NK-92 treated with Interleukin-12 subunit alpha and Interleukin-12 subunit beta, amount 100 ng/mL, for 24 hours (cell line): ENCODE results near the gene KCNH5.

Experiments
- DNase-seq: peaks from one replicate; lab custom pipeline; 2025; lab: John Stamatoyannopoulos, UW

Gene KCNH5

DNA sequence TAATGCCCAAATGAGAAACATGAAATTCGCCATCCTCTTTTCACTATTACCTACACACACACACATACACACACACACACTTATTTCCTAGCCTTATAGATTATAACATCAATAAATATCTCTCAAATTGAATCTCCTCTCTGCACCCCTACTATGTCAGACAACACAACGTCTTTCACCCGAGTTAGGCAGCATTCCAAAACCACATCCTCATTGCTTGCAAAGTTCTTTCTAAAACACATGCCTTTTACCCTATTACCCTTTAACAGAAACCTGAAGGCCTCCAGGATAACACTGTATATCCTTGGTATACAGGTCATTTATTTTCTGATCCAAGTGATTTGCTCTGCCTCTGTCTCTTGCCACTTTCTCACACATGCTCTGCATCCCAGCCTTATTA lies 56.3 kb downstream of the KCNH5 start:
- DNase-seq = no peak

DNA sequence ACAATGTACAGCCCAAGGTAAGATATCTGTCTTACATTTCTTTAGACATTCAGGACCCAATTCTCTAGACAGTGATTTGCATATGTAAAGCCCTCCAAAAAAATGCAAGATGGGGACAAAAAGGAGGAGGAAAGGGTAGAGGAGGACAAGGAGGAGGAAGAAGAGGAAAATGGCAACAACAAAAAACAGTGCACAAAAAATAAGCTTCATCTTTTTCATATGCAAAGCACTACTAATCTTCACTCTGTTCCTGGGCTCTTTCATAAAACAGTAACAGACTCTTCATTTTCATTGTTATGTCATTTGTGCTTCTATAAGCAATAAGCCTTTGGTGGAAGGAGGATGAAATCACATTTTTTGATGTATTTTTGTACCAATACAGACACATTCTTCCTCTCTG lies 61.4 kb downstream of the KCNH5 start:
- DNase-seq = no peak

DNA sequence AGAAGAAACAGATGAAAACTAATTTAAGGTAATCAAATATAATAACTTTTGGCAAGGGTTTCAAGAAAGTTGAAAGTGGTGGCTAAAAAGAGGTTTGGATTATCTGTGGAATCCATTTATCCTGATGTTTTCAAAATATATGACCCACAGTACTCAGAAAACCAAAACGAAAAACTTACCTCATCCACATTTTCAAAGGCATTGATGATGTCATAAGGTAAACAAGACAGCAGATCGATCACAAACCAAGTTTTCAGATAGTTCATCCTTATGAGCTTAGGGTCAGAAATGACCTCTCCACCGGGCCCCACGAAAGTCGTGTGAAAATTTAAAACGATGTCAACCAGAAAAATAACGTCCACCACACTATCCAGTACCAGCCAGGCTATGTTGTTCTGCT lies 64.6 kb downstream of the KCNH5 start:
- no peak for DNase-seq

DNA sequence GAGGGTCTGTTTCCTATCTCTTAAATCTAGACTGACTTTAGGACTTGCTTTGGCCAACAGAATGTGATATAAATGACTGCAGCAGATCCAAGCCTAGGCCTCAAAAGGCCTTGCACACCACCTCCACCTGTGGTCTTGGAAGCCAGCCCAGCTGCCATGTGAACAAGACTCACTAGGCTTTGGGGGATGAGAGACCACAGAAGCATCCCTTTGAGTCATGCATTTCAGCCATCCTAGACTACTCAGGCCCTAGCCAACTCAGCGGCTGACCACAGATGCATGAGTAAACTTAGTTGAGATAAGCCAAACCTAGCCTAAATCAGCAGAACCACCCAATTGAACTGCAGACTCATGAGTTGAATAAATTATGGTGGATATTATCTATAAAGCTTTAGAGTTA lies 87.7 kb downstream of the KCNH5 start:
- no peak for DNase-seq

DNA sequence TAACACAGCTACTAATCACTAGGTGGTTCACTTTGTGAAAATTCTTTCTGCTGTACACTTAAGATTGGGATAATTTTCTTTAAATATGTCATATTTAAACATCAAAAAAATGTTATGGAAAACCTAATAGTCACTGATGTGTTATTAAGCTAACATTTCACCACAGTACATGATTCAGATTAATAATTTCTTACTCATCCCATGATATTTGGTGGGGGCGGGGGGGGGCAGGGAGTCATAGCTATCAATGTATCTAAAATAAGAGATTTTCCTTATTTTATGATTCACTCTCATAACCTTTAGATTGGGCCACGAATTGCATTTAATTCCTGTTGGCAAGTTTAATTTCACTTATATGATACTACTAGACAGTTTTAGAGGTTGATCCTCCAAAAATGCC lies 88.8 kb downstream of the KCNH5 start:
- DNase-seq = no peak

DNA sequence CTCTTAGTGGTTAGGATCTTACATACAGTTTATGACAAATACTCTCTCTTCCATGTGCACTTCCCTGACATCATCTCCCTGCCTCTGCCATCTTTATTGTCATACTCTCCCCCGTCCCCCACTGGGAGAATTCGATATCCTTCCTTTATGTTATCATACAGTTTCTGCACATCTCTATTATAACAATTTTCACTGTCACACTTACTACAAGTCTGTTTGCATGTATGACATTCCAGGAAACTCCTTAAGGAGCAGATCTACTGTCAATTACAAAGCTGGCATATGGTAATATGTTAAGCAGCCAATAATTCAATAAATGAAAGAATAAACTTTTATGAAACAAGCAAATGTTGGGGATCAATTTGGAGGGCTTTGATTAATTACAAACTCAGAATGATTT lies 91.1 kb downstream of the KCNH5 start:
- no peak for DNase-seq

DNA sequence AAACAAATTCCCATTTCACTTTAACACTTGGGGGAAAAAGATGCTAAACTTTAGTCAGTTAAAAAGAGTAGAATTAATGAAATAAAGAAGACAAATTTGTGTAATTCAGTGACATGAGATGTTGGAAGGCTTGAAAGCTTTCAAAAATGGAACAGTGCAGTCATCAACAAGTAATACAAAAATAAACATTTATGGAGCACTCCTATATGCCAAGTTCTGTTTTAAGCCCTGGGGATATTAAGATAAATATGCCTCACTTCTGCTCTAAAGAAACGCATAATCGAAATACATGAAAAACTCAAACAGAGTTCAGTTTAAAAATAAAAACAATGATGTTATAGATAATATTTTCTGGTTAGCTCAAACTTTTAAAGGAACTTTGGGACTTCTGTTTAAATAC lies 93.0 kb downstream of the KCNH5 start:
- DNase-seq = no peak

DNA sequence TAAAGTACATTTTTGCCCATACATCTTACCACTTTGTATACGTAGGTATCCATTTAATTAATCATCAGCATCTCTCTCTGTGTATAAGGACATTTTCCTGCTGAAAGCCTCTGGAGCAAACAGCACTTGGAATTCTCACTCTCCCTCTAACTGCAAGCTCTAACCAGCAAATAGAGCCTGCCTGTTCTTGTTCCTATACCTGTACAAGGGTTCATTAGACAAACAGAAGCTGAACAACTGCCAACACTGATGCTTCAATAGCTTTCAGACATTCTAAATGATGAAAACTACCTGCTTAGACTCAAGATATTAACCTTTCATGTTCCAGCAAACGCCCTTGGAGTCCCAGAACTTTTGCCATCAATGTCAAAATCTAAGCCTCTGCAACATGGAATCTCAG lies 98.0 kb downstream of the KCNH5 start:
- no peak for DNase-seq

DNA sequence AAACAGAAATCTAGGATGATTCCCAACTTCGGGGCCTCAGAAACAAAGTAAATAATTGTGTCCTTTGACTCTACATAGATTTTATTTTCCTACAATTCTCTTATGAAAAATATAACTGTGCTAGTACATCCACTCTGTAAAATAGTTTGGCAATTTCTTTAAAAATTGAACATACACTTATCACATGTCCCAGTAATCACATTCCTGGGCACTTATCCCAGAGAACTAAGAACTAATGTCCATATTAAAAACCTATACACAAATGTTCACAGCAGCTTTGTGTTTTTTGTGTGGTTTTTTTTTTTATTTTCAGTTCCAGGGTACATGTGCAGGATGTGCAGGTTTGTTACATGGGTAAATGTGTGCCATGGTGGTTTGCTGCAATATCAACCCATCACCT lies 99.0 kb downstream of the KCNH5 start:
- DNase-seq = no peak

DNA sequence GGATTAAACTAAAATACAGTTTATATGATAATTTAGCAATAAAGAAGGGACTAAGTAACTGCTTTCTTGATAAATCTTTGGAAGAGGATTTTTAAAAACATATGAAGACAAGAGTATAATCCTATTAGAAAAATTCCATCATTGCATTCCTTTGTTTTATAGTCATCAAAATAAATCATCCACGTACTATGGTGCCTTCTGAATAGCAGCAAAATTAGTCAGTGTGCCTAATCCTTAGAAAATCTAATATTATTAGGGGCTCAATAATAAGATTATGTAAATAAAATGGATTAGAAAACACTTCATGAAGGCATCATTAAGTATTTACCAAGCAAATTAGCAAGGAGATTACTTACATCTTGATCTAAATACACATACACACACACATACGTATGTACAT lies 102.1 kb downstream of the KCNH5 start:
- no peak for DNase-seq

DNA sequence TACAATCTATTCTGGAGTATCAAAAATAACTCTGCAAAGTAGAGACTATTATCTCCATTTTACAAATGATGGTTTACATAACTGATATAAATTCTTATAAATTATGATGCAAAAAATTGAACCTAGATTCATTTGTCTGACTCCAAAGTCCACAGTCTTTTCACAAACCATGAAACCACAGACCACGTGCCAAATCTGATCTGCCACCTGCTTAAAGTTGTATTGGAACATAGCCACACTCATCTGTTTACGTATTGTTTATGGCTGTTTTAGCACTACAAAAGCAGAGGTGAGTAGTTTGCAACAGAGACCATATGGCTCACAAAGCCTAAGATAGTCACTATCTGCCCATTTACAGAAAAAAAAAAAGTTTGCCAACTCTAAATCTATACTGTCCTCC lies 105.3 kb downstream of the KCNH5 start:
- no peak for DNase-seq

DNA sequence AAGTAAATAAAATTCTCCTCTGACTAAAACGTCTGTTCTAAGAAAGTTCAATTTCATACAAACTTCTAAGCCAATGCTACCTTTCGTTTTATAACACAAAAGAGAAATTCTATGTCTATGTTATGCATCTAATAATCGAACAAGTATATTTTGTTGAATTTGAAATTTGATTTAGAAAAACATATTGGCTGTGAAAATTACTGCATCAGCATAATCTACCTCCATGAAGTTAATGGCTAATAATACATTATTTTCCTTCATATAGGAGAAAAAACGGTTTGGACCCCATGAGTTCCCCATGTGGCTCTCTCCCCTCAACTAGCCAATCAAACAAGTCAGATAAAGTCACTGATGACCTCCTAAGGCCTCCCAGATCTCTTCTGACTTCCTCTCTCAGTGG lies 106.5 kb downstream of the KCNH5 start:
- no peak for DNase-seq

DNA sequence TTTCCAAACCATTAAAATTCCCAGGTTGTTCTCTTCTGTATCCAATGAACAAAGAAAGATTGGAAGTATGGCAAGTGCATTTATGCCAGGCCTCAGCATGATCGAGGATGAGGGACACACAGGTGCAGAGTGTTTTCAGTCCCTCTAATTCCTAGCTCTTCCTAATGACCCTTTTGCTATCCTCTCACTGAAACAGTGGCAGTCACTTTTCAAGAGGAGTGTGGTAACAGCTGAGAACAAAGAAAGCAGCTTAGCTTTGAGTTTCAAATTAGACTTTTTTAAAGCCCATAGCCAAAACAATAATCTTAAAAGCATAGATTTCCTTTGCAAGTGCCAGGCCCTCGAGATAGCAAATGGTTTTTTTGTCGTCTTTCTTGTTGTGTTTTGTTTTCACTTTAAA lies 110.8 kb downstream of the KCNH5 start:
- no peak for DNase-seq

DNA sequence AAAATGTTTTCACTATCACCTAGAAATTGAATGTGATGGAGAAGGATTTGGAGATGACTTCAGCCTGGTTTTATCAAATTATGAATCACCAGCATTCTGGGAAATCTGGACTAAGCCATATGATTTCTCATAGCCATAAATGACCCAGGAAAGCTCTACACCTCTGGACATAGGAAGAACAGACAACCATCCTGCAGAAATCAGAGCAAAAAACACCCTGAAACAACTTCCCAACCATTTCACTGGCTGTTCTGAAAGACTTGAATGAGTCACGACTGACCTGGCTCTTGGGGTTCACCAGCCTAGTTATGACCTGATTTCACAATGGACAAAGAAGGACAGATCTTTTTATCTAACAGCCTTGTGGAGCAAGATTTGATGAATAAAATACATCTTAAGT lies 123.8 kb downstream of the KCNH5 start:
- no peak for DNase-seq

DNA sequence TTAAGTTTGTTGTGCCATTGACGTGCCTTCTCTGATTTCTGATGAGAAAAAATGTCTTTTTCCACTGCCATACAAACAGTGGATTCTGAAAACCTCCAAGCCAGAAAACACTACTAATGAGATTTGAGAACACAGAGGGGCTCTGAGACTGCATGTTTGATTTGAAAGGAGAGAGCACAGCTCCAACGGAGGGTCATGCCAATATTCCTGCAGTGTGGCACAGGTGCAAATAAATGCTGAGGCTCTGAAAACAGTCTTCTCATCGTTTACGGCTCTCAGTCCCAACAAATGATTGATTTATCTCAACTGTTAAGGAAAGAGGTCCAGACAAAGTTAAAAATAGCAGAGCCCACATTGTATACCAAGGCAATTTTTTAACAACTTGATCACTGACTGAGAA lies 128.7 kb downstream of the KCNH5 start:
- no peak for DNase-seq

DNA sequence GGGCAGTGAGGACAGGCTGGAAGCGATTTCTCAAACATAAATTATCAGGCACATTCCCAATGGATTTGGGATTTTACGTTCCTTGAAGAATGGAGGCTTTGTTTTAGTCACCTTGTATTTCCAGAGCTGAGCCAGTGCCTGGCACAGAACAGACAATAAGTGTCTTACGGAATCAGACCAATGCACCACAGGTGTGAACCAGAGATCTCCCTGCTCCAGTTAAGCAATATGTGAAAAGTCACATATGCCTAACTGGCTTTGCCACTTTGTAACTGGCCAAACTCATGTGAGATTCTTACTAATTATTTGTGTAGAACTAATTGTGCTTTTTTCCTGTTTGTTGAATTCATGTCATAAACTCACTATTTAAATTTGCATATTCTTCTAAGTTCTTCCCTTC lies 130.4 kb downstream of the KCNH5 start:
- no peak for DNase-seq

DNA sequence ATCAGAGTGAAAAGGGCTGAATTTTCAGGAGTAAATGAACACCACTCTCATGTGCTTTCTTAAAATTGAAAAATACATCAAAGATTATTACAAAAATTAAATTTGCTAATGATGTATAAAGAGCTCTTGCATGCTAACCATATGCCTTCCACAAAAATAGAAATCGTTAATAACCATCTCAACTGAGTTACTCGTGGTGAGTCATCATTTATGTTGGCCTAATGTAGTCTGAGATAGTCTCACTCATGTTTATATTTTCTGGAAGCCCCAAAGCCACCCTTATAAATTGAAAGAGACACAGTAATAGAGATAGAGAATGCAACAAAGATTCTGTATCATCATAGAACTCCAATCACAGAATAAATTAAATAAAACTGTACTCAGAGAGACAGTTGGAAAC lies 131.2 kb downstream of the KCNH5 start:
- no peak for DNase-seq

DNA sequence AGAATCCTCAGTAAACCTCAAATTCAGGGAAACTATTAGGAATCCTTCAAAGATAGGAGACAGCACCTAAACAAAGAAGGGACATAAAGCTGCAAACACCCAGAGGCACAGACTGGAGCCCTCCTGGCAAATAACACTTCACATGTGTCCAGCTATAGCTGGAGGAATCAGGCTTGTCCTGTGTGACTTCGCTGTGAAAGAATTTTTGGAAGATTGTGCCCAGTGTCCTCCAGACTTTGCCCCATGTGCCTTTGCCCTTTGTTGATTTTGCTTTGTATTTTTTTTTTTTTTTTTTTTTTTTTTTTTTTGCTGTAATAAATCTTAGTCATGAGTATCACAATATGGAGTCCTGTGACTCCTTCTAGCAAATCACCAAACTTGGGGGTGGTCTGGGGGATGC lies 136.8 kb downstream of the KCNH5 start:
- DNase-seq = no peak

DNA sequence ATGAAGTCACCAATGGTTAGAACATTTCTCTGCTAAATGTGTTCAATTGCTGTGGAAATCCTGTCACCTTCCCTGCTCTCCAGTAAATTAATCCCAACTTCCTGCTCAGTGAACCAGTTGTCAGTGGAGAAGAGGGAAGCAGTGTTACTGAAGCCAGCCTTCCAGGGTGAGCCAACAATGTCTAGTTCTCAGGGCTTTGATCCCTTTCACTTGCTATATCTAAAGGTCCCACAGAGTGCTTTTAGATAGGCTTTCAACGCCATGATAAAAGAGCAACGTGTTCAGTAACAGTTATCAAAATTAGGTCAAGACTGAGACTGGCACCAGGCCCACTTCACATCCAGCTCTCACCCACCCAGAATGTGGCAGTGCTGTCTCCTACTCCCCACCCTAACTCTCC lies 139.7 kb downstream of the KCNH5 start:
- DNase-seq = no peak

DNA sequence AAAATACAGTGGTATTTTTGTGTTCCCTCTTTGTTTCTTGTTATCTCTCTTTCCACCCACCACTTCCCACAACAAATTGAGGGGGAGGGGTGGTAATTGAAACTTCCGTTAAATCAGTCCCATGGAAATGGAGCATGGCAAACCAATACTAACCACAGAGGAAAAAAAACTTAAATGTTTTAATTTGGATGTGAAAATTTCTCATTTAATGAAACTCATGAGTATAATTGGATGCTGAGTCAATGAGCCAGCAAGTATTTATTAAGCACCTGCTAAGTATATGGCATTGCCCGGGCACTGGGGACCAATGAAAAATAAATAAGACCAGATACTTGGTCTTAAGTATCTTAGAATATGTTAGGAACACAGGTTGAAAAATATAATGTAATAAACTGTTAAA lies 147.5 kb downstream of the KCNH5 start:
- no peak for DNase-seq

DNA sequence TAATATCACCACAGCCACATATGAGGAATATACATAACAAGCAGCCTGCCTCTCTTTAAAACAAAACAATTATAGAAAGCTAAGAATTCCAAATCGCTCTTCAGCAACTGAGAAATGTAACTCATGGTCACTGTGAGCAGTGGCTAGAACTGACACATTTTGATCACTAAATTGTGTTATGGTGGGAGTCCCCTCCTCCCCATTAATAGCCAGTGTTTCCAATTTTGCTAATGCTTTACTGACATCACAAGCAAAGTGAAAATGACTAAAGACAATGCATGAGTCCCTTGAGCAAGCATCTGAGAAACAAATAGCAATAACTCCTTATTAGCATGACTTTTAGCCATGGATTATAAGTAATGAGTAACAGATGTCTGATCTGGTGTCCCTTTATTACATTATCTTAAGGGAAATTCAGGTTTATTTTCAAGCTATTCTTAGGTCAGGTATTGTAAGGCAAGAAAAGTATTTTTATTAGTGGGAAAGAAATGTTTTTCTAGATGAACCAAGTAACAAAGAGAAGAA lies 148.3 kb downstream of the KCNH5 start:
- DNase-seq = no peak

DNA sequence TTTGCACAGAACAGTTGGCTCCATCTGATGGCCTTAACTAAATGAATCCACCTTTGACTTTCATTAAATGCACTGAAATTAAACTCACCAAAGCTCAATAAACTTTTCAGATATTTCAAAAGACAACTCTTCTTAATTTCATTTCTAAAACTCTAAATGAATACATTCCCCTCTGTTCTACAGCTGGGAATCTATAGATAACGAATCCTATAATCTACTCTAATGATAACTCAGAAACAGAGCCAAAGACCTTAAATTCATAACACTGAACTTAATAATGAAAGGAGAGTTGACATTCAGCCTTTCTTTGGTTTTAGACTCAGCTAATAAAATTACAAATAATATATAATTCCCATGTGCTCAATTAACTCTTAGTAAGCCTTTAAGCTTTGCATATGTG lies 150.5 kb downstream of the KCNH5 start:
- DNase-seq = no peak

DNA sequence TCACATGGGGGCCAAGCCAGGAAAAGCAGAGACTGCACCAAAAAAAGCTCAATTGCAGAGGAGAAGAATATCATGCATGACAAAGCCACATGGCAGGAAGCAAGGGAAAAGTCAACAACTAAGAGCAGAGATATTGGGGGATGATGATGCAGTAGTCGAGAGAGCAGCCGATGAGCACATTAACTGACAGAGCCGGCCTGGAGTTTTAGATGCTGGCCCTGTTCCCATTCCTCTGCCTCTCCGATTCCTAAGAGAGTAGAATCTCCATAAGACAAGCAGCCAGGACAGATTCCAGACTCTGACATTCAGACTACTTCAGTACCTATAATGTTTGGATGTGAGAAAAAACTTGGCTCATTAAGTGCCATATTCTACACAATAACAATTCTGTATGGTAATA lies 155.9 kb downstream of the KCNH5 start:
- no peak for DNase-seq

DNA sequence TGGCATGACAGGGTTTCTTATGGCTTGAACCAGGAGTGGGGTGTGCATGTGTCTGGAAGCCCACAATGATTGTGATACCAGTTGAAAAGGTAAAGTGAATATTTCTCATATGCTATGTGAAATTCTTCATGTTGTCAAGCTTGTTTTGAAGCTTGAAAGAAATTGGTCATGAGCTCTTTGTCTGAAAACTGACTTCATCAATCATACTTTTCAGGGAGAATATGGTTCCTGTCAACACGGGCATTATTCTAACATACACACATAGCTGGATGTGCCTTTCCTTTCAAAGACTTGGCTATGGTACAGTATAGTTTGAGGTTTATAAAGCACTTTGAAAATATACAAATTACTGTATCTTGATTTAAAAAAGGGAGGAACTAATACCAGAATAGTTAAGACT lies 158.8 kb downstream of the KCNH5 start:
- DNase-seq = no peak

DNA sequence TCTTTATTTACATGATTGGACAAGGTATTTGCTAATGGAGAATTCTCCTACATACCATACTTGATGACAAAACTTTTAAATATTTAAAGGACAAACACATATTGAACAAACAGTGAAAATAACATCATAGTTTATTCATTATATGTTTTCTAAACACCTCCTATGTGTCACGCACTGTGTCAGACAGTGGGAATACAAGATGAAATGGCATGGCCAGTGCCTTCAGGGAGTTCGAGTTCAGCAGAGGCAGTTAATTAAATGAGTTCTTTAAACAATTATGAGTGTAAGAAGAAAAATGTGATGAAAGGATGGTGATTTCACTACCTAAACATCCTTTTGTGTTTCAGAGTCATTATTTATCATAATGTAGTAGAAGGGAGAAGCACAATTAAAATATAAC lies 159.8 kb downstream of the KCNH5 start:
- no peak for DNase-seq
